ENCODE results near the gene TRNP1. TPM values are rescaled to one million over a fixed set of nuclear protein-coding genes. Genes with fewer than 3 reads are reported as not detected.

TRNP1 gene
- total RNA-seq, 4 donors from 2014 or later, result 2.9 to 8.5 (median 6.5) TPM

GRCh38 chr1:27000817-27001460 is 7.4 kb downstream of the TRNP1 start:
- Histone ChIP-seq H3K4me1 (peaks cover 45 to 58% of the 10 kb centered on the region in 2 donors), H3K36me3 (no peaks in the 10 kb centered on the region), H3K27ac (peak overlapping the region in 1 of 3 donors; percentile 18), H3K9me3 (no peaks in the 10 kb centered on the region), H3K4me3 (replicated peaks in 1 of 3) (no peak overlapping the region), H3K27me3 (no peaks in the 10 kb centered on the region)
- intact Hi-C loops (cut with DNase I), result no loop called here
- TF ChIP-seq POLR2A (IDR thresholded peaks at IDR 0.05) (no peak), CTCF (IDR thresholded peaks at IDR 0.05) (no peak)
- 92% methylated on average over 7 to 8 of the region's 8 CpGs for WGBS, 2 donors
- no peak for DNase-seq

GRCh38 chr1:27001570-27002360 is 8.3 kb downstream of the TRNP1 start:
- WGBS, 2 donors, result 60 to 67% methylated on average over 13 of the region's 13 CpGs
- Histone ChIP-seq H3K27ac (peak overlapping the region in 2 of 3 donors; percentile 18 to 23), H3K36me3 (no peaks in the 10 kb centered on the region), H3K4me3 (replicated peaks in 1 of 3) (no peak overlapping the region), H3K27me3 (no peaks in the 10 kb centered on the region), H3K9me3 (no peaks in the 10 kb centered on the region), H3K4me1 (peaks cover 45 to 61% of the 10 kb centered on the region in 2 donors)
- TF ChIP-seq CTCF (IDR thresholded peaks at IDR 0.05) (no peak), POLR2A (IDR thresholded peaks at IDR 0.05) (no peak)
- intact Hi-C loops (cut with DNase I), result no loop called here
- DNase-seq, result no peak

GRCh38 chr1:27003745-27004470 is 10.4 kb downstream of the TRNP1 start:
- H3K27me3 ChIP-seq, result no peaks in the 10 kb centered on the region
- no peak overlapping the region for H3K4me3 ChIP-seq (replicated peaks in 1 of 3)
- peaks cover 53 to 71% of the 10 kb centered on the region in 2 donors for H3K4me1 ChIP-seq
- intact Hi-C loops (cut with DNase I), result no loop called here
- H3K27ac ChIP-seq, result peak overlapping the region; percentile 85 to 98 (median 94)
- DNase-seq, result peak; percentile 84 to 85
- H3K9me3 ChIP-seq, result no peaks in the 10 kb centered on the region
- no peaks in the 10 kb centered on the region for H3K36me3 ChIP-seq
- 48 to 65% methylated on average over 5 to 7 of the region's 7 CpGs for WGBS, 2 donors
- TF ChIP-seq POLR2A (IDR thresholded peaks at IDR 0.05) (peak in 1 of 2 donors; percentile 59), CTCF (IDR thresholded peaks at IDR 0.05) (no peak)

GRCh38 chr1:27004471-27005165 is 11.1 kb downstream of the TRNP1 start:
- TF ChIP-seq CTCF (IDR thresholded peaks at IDR 0.05), result no peak
- peak in 1 of 2 donors; percentile 15 for TF ChIP-seq POLR2A (IDR thresholded peaks at IDR 0.05)
- no peaks in the 10 kb centered on the region for H3K36me3 ChIP-seq

More at GRCh38 chr1:27004471-27005165, 11.1 kb downstream of the TRNP1 start:
- Histone ChIP-seq H3K4me3 (replicated peaks in 1 of 3) (no peak overlapping the region), H3K9me3 (no peaks in the 10 kb centered on the region), H3K27ac (peak overlapping the region; percentile 85 to 98 (median 94)), H3K4me1 (peaks cover 51 to 71% of the 10 kb centered on the region in 2 donors), H3K27me3 (no peaks in the 10 kb centered on the region)
- intact Hi-C loops (cut with DNase I), result no loop called here
- WGBS, 2 donors, result 50 to 52% methylated on average over 10 of the region's 10 CpGs
- DNase-seq, result peak; percentile 76 to 79

Data from thyroid gland (tissue), 4 donors.